CD4-positive, alpha-beta T cell treated with Interleukin-17A for 1 hour (primary cell): Measurements from ENCODE around the gene CLDN24.
"Not testable (repeated sequence)": the region's sequence is repeated elsewhere in the genome, so short reads cannot be mapped to it uniquely, and the experiment has no call there.

Experiments
- DNase-seq: peaks from one replicate; pipeline ENCODE4 v3.0.0-alpha.2; 2020

CLDN24 gene

DNA sequence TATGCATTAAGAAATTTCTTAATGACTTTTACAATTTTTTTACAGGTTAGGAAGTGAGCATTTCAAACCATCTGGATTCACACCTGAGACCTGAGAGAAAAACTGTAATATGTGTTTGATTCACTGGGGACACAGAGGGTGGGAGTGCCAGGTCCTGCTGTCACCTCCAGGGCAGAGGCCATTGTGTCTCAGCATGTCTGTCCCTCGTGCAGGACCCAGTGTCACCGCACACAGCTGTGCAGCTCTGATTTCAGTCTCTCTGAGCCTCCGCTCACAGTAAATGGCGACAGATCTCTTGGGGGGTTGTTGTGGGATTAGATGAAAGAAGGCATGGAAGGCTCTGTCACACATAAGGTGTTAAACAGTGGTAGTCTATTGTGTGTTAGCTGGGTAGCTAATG lies 23.0 kb upstream of the CLDN24 start:
- no peak for DNase-seq

DNA sequence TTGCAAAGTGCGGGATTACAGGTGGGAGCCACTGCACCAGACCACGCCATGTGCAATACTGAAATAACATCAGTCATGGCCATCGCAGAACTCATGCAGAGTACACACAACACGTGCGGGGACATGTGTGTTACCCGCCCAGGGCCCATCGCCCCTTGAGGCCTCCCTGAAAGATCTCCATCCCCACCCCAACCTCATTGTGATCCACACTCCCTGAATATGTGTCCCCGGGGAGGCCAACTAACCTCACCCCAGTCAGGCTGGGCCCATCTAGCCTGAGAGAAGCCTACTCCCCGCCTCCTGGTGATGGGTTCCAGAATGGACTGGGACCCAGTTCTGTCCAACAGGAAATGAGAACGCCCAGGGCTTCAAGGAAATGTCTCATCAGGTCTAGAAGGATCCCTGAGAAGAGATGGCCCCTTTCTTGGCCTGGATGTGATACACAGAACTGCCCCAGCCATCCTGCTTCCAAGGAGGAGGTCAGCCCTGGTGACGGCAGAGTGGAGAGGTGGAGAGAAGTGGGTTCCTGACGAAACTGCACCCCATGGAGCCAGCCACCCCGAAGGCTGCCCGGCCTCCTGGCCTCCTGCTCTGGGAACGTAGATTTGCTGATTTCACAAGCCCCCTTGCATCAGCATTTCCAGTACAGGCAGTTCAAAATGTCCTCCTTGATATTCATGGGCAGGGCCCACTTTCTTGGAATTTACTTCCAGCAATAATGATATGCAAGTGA lies 22.5 kb upstream of the CLDN24 start:
- no peak for DNase-seq

DNA sequence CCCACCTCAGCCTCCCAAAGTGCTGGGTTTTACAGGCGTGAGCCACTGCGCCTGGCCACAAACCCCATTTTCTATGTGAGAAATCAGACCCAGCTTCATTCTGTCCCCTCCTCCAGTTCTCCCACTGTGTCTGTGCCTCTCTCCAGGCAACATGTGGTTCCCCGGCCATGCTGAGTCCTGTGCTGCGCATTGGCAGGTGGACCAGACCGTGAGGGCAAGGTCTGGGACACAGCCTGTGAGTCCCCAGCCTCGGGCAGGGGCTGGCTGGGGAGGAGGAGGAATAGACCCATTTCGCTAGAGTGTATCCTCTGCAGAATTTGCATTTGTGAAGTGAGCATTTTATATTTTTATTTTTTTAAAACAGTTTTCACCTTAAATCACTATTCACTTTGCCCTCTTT lies 21.5 kb upstream of the CLDN24 start:
- DNase-seq = no peak

DNA sequence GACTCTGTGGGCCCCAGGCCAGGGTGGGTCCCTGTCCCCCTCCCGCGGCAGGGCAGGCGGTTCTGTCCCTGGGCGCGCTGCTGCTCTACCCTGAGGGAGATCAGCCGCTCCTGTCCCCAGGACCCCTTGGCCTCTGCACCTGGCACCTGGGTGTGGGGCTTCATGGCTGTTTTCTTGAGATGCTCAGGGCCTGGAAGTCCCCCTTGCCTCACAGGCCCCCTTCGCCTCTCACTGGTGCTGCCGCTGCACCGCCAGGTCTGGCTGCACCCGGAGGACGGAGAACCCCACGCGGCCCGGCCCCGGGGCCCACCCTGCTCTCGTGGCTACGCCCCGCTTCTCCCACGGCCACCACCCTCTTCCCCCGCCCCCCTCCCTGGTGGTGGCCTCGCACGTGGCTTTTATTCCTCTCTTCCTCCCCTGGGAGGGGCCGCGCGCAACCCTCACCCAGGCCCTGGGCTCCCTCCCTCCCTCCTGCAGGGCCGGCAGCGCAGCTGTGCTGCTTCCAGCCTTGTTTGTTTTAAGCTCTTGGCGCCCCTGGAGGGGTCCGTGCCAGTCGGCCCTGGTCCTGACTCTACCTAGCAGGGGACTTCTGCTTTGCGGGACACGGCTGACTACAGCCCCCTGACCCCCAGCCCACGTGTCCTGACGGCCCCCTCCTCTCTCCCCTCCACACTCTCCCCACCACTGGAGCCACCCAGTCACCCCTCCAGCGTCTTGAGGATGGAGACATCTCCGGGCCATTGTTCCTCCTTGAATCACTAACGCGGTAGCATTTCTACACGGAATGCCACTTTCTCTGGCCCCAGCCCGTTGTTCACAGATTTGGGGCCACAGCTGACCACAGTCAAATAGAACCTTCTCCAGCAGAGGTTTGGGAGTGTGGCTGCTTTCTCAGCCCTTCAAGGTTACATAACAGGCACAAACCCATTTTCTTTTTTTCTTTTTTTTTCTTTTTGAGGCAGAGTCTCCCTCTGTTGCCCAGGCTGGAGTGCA lies 20.6 kb upstream of the CLDN24 start:
- no peak for DNase-seq

DNA sequence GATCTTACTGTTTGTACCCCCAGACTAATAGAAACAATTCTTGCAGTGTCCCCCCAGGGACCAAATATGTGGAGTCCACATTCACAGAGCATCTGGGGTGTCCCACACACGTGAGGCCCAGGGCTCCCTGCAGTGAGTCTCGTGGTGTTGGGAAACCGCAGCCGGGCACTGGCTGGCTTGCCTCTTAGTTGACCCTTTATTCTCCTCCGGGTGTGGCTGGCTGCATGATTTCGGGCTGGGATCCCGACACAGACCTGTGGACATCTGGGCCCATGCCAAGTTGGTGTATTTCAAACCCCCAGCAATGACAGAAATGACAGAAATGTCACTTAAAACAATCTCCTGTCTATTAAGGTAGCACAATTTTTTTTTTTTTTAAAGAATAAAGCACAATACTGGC lies 15.6 kb upstream of the CLDN24 start:
- no peak for DNase-seq

DNA sequence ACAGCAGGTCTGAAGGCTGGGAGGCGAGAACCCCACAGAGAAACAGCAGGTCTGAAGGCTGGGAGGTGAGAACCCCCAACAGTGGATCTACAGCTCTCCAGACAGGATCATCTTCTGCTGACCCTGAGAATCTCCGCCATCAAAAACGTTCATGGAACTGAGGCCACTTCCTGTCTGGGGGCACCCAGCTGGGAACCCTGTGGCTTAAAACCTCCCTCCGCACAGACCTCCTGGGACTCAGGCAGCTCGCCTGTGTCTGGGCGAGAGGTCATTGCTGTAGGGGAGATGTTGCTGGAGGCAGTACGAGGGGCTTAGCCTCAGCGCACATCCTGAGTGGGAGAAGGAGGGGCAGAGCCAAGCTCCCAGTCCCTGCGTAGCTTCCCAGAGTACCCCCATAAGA lies 15.1 kb upstream of the CLDN24 start:
- no peak for DNase-seq

DNA sequence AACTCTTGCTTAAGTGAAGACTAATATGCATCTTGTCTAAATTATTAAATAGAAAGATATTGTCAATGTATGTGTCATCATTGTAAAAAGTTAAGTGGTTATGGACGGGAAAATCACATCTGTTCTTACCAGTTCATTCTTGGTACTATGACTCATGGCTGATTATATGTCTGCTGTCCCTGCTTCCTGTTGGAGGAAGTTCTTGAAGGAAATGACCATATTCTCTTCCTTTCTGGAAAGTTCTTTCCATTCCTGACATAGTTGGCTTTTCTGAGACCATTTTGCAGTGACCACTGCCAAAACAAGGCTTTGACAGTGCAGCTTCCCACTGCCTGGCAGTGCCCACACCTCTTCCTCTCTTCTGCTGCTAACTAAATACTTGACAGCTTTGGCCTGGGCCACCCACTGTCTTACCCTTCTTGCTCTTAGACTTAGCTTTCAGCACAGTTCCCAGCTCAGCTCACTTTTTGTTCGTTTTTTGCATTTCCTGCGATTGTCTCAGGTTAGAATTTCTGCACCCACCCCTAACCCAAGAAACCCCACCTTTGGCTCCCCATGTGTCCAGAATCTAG lies 13.2 kb upstream of the CLDN24 start:
- no peak for DNase-seq

DNA sequence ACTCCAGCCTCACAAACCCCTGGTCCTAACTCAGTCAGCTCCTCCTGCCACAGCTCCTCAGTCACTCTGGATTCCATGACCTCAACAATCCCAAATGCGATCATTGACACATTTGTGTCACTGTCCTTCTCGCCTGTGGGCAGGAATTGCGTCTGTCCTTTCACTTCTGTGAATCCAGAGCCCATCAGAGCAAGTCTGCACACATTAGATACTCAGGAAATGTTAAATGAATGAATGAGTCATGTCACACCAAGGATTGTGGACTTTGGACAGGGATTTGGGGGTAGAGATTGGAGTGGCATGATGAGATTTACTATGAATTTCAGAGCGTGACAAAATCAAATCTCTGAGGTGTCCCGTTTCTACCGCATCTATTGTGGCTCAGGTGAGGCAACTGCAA lies 11.8 kb upstream of the CLDN24 start:
- no peak for DNase-seq

DNA sequence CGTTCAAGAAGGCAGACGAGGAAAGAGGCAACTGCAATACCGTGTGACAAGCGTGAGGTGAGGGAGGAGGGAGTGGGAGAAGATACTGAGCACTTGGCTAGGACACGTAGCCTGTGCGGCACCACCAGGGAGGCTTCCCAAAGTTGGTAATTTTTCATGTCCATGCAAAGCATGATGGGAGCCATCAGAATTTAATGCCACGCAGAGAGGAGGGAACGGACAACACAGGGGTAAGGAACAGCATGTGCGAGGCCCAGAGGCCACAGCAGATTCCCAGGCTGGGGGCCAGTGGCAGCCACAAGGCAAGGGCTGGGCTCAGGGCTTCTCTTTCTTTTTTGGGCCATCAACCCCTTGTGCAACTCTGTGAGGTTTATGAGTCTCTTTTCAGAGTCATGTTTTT lies 11.0 kb upstream of the CLDN24 start:
- DNase-seq = no peak

DNA sequence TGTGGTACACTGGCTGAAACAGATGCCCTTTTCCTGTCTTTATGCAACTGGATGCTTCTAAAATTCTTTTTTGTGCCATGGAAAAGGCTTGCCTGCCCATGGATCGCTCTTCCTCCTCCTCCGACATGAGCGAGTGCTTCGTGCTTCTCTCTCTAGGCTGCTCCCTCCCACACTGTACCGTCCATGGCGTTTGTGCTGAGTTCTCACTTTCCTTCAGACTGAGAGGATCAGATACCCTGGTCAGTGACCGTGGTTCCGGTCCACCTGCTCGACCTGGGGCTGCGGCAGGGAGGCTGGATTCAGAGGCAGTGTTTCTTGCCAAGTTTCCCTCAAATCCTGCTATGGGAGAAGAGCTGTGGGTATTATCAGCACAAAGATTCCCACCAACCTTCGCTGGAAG lies 10.2 kb upstream of the CLDN24 start:
- DNase-seq = no peak

DNA sequence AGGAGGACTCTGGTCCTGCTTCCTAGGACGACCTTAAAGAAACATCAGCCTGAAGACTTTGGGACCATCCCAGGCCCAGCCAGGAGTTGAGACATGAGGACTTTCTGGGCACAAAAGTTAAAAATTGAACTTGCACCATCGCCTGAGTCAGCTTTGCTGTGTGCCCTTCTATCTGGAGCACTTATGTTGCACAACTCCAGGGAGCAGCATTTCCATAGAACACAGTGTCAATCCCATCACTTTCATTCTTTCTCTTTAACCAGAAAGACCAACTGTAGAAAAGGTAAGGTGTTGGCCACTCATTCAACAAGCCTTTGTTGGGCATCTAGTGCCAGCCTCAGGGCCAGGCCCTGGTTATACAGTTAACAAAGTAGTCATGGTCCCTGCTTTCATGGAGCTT lies 8.6 kb upstream of the CLDN24 start:
- no peak for DNase-seq

DNA sequence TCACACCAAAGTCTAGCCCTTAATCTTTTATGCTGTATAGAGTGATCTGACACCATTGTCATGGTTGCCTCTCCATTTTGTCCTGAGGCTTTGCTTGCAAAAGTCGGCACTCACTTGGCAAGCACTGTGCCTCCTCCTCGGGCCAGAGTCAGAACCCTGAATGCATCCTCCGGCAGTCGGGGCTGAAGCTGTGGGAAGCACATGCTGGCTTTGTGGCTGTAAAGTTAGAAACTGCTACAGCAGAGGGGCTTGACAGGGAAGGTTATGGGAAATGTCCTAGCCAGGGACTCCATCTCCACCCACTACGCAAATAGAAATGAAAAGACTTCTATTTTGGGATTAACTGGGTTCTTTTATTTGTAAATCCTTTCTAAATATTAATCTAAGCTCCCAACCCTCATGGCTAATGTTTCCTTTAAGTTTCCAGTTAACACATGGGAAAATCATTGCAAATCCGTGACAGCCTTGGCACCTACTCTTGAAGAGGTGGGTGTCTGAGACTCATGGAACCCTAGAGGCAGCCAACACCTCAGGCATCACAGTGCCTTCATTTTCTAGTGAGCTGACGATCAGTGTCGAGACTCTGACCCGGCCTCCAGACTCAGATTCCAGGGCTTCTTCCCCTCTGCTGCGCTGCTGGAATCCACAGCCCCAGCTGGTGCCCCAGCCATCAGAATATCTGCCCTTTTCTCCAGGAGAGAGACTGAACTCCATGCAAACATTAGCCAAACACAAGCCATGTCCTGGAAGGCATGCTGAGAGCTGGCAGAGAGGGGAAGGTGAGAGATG lies 7.9 kb upstream of the CLDN24 start:
- DNase-seq = no peak

DNA sequence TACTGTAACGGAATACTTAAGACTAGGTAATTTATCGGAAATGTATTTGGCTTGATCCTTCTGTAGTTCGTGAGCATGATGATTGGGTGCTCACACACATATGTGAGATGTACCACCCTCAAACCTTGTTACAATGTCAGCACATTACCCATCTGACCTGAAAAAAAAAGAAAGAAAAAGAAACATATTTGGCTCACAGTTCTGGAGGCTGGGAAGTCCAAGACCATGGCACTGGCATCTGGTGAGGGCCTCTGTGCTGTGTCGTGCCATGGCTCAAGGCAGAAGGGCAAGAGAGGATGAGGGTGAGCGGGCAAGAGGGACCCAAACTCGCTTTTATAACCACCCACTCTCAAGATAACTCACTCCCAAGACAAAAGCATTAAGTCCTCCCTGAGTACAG lies 7.0 kb upstream of the CLDN24 start:
- no peak for DNase-seq

DNA sequence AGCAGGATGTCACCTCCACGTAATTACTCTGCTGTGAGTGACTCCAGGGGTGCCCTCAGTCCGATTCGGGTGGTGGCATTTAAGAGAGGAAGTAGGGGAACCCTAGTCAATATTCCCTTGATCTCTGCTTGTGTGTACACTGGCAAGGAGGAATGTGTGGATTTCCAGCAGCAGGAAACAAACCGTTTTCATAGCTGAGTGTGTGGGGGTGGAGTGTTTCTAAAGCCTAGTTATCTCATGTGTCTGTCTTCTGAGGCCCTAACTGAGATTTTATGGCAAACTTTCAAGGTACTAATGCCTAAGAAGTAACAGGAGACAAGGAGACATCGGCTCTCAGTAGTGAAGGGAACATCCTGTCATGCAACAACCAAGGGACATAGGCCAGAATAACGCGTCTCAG lies 6.6 kb upstream of the CLDN24 start:
- DNase-seq = no peak

DNA sequence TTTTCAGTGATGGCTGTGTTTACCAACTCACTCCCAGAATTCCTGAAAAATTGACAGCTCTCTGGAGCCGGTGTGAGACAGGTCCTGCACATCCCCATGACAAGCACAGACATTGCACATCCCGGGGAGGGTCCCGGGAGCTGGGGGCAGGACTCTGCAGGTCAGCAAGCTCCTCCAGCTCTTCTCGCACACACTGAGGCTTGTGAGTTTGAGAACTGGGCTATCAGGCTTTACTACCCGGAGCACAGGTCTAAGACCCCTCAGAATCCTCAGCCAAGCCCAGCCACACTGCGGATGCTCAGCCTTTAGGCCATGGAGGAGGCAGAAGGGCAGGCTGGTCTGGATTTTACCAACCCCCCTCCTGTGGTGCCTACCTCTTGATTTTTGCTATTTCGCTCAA lies 5.6 kb upstream of the CLDN24 start:
- DNase-seq = no peak

DNA sequence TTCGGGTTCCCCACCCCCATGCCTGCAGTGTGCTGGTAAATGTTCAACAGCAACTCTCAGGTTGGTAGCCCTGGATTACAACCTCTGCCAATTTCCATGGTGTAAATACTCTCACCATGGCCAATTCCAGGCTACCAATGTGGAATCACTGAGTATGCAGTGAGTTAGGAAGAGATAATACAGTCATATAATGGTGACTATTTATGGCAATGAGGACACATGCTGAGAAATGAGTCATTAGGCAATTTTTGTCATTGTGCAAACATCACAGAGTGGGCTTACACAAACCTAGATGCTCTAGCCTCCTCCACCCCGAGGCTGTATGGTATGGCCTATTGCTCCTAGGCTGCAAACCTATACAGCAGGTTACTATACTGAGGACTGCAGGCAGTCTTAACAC lies 4.6 kb upstream of the CLDN24 start:
- DNase-seq = no peak

DNA sequence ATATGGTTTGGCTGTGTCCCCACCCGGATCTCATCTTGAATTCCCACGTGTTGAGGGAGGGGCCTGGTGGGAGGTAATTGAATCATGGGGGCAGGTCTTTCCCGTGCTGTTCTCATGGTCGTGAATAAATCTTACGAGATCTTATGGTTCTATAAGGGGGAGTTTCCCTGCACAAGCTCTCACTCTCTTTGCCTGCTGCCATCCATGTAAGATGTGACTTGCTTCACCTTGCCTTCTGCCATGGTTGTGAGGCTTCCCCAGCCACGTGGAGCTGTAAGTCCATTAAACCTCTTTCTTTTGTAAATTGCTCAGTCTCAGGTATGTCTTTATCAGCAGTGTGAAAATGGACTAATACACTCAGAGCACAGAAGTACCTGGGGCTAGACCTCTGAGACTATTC lies 4.2 kb upstream of the CLDN24 start:
- not testable (repeated sequence) for DNase-seq

DNA sequence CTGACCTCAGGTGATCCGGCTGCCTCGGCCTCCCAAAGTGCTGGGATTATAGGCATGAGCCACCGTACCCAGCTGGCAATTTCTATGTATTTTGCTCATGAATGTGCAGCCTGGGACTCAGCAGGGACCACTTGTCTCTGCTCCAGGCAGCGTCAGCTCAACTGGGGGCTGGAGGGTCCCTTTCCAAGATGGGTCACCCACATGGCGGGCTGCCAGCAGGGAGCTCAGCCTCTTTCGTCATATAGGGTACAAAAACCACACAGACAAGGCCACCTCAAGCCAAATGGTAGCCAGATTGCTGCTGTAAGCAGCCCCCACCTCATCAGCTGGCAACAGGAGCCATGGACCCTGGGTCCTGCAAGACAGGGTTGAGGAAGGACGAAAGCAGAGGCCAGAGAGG lies 2.4 kb upstream of the CLDN24 start:
- no peak for DNase-seq

DNA sequence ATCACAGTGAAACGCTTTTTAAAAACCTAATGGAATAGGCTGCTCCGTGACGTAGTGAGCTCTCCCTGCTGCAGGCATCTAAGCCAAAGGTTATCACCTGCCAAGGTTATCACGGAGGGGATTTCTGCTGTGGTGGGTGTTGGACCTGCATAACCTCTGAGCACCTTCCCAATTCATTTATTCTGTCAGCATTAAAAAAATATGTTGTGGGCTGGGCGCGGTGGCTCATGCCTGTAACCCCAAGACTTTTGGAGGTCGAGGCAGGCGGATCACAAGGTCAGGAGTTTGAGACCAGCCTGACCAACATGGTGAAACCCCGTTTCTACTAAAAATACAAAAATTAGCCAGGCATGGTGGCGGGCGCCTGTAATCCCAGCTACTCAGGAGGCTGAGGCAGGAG lies 1.8 kb upstream of the CLDN24 start:
- DNase-seq = not testable (repeated sequence)

DNA sequence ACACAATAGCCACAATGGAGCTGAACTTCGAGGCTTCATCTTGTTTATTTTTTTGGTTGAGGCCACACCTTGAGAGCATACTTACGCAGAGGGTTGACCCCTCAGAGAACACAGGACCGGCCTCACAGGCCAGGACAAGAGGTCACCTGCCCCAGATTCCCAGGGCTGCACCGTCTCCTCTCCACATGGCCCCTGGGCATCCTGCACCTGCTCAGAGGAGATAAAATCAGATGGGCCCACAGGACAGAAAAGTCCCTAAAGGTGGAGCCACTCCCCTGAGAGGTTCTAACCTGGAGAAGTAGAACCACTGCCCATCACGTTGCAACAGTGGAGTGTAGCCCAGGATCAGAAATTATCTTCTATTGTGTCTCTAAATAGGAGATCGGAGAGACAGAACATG lies 1.1 kb upstream of the CLDN24 start:
- DNase-seq = no peak

DNA sequence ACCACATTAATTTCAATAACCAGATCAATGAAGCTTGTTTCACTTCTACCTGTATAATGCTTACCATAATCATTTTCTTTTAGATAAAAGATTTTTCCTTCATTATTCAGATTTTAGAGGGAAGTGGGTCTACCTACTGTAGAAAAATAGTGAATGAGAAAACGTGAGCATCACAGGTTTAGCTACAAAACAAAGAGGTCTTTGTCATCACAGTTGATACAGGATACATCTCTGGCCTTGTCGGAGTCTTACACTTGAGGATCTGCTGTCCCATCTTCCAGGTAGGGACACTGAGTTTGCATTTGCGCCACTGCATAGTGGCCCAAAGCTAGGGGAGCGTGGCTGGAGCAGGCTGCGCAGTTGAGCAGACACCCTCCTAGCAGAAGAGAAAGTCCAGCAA lies 710 bp downstream of the CLDN24 start:
- DNase-seq = no peak

DNA sequence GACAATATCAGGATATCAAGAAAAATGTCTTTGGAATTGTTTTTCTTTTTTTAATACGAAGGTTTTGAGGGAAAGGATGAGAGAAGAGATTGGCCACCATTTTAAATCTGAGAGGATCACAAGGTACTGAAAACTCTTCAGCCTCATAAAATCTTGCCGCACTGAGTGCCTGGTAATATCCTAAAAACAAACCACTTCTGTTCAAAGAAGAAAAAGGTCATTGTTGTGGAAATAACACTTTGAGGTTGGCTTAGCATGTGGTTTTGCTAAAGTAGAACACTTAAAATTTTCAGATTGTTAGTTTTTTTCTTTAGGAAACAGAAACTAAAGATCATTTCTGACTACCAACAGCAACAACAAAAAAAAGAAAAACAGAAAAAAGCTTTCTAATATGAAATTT lies 1.1 kb downstream of the CLDN24 start:
- DNase-seq = peak; percentile 5
